Endothelial cell of hepatic sinusoid (primary cell): ENCODE results near the gene ZP1.

Experiments
- in situ Hi-C: cut with HindIII; loops from 2 replicates; pipeline ENCODE4 v1.10.0; 2017; ENCODE audit warnings: low sequenced_read_pairs

The ZP1 gene

DNA sequence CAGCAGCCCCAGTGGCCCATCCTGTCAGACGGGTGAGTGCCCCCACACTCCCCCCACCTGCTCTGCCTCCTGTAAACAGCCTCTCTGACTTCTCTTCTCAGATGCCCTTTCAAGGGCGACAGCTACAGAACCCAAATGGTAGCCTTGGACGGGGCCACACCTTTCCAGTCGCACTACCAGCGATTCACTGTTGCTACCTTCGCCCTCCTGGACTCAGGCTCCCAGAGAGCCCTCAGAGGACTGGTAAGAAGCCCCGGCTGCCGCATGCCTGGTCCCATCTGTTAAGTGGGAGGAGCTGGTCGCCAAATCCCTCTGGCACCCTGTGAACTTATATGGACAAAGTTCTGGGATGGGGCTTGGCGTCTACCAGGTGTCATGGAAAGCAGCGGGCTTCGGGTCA lies 6.2 kb downstream of the ZP1 start:
- in situ Hi-C loops, result no loop called here

DNA sequence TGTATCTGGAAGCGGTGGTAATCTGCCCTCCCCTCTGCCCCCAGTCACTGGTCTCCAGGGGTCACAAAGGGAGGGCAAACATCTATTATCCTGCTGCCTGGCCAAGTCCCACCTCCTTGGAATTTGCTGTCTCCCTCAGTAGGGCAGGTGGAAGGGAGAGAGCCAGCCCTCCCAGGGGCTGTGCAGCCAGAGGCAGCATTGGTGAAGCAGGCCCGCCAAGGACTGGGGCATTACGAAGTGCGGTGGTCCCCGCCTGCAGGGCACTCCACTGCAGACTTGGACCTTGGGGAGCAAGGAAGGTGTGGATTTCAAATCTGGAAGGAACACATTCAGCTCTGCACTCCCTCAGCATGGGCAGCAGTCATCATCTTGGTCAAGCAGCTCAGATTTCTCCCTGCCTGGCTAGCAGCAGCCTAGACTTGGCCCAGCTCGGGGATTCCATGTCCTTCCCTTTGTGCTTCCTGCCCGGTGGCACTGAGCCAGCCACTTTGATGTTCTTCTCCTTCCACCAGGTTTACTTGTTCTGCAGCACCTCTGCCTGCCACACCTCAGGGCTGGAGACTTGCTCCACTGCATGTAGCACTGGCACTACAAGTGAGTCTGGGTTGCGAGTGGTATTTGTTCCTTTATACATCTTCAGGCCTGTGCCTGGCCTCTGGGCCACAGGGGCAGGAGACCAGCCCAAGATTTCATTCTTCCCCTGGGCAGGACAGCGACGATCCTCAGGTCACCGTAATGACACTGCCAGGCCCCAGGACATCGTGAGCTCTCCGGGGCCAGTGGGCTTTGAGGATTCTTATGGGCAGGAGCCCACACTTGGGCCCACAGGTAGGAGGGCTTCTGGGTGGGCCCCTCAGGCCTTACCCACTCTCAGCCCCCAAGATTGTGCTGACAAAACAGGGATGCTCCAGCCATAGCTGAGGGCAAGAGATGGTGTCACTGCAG lies 7.4 kb downstream of the ZP1 start:
- in situ Hi-C loops, result no loop called here

DNA sequence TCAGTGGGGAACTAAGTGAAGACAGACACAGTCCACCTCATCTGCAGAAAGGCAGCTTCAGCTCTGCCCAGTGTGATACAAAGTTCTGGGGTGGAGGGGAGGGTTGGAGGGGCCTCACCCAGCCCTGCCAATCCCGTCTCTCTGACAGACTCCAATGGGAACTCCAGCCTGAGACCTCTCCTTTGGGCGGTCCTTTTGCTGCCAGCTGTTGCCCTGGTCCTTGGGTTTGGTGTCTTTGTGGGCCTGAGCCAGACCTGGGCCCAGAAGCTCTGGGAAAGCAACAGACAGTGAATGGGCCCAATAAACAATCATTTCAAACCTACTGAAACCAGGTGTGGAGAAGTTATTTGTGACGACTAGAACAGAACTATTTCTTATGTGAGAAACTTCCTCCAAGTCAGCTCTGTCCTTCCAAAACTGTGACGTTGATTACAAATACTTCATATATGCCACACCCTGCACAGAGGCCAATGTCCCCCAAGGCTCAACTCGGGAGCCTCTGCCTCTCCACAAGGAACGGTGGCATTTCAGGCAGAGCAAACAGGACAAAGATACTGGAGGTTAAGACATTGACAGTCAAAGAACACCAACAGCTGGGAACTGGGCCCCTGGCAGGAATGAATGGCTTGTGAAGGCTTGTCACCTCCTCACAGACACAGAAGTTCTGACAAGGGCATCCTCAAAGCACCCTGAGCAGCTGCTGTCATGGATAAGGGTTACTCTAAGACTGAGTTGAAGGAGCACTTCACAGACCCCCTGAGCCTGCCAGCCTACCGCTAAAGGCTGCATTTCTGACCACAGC lies 8.2 kb downstream of the ZP1 start:
- in situ Hi-C loops, result no loop called here

DNA sequence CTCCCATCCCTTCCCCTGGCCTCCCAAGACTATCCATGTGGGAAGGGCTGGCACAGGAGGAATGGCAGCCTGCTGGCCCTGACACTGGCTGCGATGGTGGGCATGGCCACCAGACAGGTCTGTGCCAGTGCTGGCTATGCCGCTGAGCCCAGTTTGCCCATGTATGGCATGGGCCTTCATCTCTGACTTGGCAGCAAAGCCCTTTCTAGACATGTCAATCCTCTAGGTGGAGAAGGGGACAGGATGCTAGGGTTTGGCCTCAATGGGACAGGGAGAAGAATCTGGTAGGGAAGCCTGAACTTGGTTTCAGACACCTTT lies 8.8 kb downstream of the ZP1 start:
- in situ Hi-C loops, result no loop called here

DNA sequence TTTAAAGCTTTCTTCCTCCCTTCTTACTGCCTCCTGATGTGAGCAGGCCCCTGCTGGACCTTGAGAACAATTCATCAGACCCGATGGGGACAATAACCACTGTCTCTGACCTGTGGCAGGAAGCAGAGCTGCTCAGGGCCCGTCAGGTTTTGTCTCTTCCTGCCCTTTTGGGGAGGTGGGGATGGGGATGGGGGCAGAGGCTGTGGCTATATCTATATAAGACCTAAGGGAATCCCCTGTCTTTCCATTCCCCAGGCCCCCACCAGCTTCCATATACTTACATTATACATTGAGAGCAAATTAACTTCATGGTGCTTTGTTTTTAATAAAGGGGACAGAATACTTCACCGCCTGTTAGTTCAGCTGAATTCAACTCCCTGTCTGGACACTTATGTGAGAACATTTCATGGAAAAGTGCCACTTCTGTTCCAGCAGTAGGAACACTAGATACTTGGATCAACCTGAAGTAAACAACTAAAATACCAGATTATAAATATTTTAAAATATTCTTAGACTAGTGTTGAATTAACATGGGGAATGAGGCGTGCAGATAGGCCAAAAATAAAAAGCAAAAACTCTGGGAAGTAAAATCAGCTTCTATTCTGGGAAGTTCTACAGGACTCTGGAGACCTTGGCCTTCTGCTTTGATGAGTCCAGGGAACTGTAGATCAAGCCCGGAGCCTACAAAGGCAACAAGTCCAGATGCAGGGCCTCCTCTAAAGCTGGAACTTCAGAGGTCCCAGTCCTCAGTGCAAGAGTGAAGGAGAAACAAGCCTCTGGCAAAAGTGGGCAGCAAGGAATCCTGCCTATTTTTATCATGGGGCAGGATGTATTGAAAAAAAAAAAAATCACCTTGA lies 11.1 kb downstream of the ZP1 start:
- in situ Hi-C loops, result no loop called here

DNA sequence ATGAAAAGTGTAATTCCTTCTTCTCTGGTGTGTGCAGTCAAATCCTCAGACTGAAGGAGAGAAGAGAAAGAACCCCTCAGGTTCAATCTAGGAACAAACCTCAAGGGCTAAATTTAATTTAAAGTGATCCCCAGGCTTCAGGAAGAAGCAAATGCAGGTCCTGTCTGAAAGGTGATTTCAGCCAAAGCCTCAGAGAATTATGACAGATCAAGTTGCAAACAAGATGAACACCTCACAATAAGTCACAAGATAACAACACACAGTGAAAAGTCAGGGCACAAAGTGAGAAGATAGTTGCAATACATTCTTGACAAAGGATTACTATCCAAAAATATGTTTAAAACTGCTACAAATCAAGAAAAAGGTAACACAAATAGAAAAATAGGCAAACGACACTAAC lies 11.8 kb downstream of the ZP1 start:
- in situ Hi-C loops, result no loop called here

DNA sequence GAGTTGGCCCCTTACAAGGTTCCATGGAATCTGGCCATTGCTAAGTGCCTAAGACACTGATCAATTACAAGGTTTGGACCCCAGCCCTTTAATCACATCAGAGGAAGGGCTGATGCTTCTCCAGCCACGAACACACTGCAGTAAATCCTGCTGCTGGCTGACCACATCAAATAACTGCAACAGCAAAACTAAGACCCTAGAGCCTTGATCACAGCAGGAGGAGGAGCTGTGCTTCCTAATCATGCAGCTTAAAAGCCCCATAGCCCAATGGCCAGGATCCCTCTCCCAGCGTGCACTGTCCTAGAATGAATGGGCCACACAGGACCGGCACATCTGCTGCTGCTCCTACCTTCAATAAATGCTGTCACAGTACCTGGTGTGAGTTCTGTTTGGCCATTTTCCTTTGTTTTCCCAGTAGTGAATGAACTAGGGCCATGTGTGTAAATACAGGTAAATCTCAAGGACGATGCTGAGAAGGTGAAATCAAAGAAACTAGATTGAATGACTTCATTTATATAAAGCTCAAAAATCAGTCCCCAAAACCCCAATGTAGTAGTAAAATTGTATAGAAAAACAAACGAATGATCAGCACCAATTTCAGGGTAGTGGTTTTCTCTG lies 12.7 kb downstream of the ZP1 start:
- in situ Hi-C loops, result no loop called here

DNA sequence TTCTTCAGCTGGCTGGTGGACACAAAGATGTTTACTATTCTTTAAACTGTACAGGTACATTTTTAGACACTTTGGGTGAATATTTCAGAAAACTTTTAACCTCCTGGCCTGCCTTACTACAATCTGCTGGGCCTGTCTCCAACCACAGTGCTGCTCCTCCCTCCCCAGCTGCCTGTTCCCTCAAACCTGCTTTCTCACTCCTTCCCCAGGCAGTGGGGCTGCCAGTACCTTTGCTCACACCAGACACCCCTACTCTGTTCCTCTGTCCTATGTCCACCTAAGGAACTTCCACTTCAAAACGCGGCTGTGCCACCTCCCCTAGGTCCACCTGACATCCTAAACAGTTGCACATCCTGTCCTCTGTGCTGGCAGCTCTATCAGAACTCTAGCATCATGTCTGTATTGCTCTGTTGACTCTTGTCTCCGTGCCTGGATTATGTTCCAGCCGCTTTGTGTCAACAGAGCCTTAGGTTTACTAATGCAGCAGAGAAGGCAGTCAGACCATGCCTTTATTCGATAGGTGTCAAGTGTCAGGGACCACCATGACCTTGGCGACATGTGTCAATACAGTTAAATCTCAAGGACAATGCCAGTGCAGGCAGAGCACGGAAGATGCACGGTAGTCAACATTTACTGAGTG lies 13.4 kb downstream of the ZP1 start:
- in situ Hi-C loops, result no loop called here

DNA sequence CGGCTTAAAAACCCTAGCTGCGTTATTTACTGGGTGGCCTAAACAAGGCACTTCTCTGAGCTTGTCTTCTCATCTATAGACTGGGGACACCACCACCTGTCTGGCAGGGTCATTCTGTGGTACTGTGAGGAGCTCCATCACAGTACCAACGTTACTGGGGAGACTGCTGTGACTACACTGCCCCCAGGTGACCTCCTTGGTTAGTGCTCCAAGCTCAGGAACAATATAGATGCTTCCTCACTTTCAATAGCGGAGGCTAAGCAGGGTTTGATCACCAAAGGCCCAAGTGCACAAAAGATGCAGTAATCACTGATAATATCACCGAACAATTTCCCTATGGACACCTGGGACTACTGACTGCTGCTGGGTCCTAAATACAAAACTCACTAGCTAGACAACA lies 20.2 kb downstream of the ZP1 start:
- in situ Hi-C loops, result no loop called here

DNA sequence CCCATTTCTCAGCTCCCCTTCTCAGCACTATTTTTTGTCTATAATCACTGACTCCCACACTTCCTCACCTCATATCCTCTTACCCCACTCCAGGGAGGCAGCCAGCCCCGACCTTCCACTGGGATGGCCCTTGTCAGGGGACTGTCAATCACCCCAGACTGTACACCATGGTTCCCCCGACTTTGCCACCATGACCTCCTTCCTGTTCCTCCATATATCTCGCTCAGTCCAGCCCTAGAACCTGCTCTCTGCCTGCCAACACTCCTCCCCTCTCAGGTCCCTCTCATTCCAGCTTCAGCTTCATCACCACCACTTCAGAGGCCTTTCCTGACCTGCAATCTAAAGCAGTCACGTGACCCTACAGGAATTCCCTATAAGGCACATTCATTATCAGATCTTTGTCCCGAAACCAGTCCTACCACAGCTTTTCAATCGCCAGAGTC lies 22.5 kb downstream of the ZP1 start:
- in situ Hi-C loops, result no loop called here

DNA sequence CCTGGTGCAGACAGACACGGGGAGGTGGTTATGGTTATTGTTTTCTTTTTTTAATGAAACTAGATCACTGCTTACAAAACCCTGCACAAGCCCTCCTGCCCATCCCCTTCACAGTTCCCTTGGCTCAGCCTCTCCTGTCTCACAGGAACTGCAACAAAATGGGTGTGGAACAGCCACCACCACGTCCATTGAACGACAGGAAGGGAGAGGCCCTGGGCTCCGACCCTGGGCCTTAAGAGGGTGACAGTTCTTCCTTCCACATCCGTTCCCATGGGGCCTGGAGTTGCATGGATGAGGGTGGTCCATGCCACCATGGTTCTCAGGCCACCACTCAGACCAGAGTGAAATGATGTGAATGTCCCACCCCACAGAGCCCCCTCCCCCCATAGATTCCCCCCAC lies 23.4 kb downstream of the ZP1 start:
- in situ Hi-C loops, result no loop called here

DNA sequence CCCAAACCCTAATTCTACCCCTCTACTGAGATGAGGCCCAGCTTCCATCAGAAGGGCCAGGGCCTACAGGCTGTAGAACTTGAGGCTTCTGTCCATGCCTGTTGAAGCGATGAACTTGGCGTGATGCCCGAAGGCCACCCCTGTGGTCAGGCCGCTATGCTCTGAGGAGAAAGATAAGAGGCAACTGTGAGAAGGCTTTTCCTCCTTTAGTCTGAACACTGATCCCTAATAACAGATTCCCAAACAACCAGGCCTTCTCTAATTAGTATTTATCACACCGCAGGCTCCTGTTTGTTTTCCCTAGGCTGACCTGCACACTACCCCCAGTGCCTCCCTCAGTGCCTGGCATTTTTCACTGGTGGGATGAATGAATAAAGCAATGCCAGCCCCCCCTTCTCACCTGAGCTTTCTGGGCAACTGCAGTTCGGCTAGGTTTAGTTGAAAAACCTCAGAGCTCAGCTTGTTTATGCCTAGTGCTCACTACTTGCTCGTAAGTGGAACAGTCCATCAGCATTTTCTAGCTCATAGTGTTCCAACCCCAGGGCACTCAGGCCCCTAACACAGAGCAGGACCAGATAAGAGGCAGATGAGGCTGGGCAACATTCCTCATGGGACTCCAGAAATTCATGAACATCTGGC lies 23.9 kb downstream of the ZP1 start:
- in situ Hi-C loops, result no loop called here

DNA sequence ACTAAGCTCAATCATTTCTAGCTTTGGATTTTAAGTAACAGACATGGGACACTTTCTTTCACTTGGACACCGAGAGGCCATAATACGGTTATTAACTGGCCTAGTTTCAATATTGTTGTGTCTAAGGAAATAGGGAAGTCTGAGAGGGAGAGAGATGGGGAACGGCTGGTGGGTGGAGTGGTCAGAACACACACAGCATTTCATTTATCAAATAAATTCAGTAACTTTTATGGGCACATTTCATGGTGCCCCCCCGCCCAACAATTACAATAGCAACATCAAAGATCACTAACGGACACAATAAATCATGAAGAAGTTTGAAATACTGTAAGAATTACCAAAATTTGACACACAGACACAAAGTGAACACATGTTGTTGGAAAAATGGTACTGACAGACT lies 28.3 kb downstream of the ZP1 start:
- in situ Hi-C loops, result loop anchor here (5.0 kb wide), 2 partner anchors 68 to 123 kb away; no protein-coding TSS in a partner anchor

DNA sequence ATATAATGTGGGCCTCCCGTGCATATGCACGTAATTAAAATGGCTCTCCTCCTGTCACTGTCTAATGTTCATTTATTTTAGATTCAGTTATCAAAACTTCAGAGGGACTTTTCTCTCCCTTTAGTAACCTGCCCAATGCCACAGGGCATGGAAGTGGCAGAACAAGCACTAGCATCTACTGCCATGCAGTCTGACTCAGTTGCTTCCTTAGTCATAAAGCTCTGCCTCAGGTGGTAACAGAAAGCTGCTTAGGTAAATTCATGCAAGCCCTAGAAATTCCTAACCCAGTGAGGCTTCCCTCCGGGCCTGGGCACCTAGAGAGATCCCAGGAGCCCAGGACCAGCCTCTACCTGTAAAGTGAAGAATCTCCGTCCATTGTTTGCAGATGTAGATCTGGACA lies 30.2 kb downstream of the ZP1 start:
- in situ Hi-C loops, result loop anchor here (5.0 kb wide), 2 partner anchors 70 to 125 kb away; no protein-coding TSS in a partner anchor

DNA sequence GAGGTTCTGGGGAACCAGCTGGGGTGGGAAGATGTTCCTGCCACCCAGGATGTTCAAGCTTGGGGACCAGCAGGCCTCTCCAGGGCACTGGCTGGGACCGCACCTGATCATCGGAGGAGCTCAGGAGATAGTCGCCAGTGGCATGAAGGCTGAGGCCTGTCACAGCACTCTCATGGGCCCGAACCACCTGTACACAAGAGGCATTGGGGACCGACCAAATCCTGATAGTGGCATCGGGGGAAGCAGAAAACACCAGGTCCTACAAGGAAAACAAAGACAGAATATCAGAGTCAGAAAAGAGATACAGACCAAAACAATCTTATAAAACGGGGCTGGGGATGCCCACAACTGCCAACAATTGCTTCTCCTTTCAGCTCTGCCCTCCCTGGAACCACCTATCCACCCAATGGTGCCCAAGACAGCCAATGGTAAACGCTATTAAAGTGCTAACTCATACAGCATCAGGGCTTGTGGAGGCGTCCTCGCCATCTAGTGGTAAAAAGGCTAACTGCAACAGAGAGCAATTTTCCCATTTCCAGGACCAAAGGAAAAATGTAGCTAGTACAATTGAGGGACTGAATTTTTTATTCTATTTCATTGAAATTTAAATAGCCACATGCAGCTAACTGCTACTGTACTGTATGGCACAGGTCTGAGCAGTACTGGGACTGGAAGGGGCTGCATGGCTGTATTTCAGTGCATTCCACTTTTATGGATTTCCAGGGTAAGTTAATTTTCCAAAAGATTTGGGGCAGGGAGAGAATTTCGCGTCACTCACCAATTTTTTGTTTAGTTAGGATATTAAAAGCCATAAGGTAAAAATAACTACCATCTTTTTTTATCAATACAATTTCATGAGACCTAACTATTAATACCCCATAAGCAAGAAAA lies 31.9 kb downstream of the ZP1 start:
- in situ Hi-C loops, result loop anchor here (5.0 kb wide), 2 partner anchors 72 to 127 kb away; no protein-coding TSS in a partner anchor

DNA sequence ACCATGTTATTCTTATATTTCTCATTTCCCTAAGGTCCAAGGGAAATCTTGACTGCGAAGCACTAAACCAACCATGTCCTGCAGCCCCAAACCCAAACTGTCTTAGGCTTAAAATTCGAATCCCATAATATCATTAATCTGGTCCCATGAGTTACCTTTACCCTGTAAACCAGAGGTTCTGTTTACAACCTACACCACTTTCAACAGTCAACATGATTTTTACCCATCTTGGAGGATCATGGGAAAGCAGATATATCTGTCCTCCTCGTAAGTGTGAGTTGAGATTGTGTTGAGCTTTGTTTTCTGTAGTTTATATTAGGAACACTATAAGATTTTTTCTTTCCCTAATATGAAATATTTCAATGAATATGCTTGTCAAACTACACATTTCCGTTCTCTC lies 32.6 kb downstream of the ZP1 start:
- in situ Hi-C loops, result loop anchor here (5.0 kb wide), 3 partner anchors 33 to 128 kb away; partner anchors contain the start of gene ZP1

DNA sequence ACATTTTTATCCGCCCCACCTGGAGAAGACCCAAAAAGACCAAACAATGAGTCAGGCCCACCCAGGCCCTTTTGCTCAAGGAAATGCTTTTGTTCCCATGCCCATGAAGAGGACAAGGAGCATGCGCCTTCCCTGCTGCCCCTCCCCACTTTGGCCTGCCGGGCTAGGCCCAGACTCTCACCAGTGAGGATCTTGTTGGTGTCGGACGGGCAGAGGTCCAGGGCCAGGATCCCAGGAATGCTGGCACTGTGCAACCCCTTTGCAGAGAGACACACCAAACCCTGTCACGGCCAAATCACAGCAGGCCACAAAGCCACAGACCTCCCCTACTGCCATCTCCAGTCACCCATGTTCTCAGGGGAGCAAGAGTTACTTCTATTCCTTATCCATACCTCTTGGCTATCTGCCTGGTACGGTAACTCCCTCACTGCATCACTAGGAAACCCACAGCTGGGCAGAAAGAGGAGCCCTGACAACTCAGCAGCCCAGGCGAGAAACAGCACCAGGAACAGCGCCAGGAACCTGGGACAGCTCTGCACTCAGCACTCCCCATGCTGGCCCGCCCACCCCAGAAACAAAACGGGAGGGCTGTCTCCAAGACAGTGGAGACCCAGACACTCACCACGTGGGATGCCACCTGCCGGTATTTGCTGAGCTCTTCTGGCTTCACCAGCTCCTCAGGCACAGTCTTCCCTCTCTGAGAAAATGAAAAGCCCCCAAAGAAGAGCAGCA lies 33.5 kb downstream of the ZP1 start:
- in situ Hi-C loops, result loop anchor here (5.0 kb wide), 1 partner anchor 34 kb away; the partner anchor contains the start of gene ZP1

DNA sequence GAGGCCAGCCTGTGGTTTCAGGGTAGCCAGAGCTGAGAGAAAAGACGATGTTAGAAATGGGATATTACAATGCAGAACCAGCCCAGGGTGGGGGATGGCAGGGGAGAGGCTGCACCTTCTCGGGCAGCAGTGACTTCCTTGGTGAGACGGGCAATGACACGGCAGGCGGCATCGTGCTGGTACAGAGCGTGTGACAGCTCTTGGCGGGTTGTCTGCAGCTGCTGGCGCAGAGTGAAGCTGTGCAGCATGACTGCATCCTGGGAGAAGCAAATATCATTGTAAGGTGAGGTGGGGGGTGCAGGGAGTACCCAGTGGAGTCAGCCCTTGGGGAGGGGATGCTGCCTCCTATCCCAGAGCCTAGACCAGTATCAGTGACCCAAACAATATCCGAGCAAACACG lies 35.3 kb downstream of the ZP1 start:
- in situ Hi-C loops, result loop anchor here (5.0 kb wide), 1 partner anchor 35 kb away; the partner anchor contains the start of gene ZP1
